HepG2 (cell line): ENCODE data around the gene BOD1L1.

Experiments
- RXRA ChIP-seq: sonication (generic); formaldehyde crosslinking; IDR thresholded peaks from 2 replicates; pipeline ENCODE4 v1.5.1; 2020; ENCODE audit warnings: missing genetic modification reagents
- ZNF549 ChIP-seq: sonication (generic); formaldehyde crosslinking; IDR thresholded peaks from 2 replicates; pipeline ENCODE4 v1.5.0; 2020; ENCODE audit warnings: missing genetic modification reagents
- ZSCAN12 ChIP-seq: sonication (generic); formaldehyde crosslinking; IDR thresholded peaks from 2 replicates; pipeline ENCODE4 v1.9.0; 2021; ENCODE audit warnings: mild to moderate bottlenecking, missing genetic modification reagents
- TF ChIP-seq, protein P1 (sequence below), 2 experiments: sonication (generic) in 1 of 2; formaldehyde crosslinking in 1 of 2; IDR thresholded peaks; 2 replicates each; pipeline versions ENCODE4 v1.4.0 to v1.6.1; 2018 to 2020; ENCODE audit warnings: missing genetic modification reagents in 2 of 2, borderline replicate concordance in 1 of 2, low read depth in 1 of 2, mild to moderate bottlenecking in 1 of 2, missing biosample characterization in 1 of 2

DNA sequence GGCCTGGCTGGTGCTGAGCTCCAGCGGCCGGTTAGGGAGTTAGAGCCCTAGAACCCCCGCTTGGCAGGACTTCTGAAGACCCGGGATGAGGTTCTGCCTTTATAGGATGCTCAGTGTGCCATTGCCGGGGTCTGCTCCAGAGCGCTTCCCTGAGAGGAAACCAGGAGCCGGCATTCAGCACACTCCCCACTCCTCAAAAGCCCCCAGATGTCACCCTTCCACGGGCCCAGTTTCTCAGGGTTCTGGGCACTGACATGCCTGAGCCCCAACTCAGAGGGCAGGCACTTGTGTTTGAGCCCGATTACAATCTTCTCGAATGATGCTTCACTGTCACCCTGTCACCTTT is 89.7 kb downstream of the BOD1L1 start:
- no peak for TF ChIP-seq ZSCAN12
- no peak for TF ChIP-seq ZNF549 (CRISPR knock-in tag)
- TF ChIP-seq, protein P1, sequence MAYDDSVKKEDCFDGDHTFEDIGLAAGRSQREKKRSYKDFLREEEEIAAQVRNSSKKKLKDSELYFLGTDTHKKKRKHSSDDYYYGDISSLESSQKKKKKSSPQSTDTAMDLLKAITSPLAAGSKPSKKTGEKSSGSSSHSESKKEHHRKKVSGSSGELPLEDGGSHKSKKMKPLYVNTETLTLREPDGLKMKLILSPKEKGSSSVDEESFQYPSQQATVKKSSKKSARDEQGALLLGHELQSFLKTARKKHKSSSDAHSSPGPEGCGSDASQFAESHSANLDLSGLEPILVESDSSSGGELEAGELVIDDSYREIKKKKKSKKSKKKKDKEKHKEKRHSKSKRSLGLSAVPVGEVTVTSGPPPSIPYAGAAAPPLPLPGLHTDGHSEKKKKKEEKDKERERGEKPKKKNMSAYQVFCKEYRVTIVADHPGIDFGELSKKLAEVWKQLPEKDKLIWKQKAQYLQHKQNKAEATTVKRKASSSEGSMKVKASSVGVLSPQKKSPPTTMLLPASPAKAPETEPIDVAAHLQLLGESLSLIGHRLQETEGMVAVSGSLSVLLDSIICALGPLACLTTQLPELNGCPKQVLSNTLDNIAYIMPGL (CRISPR knock-in tag; IDR thresholded peaks at IDR 0.05; ENCODE audit: borderline replicate concordance in 1 of 2, low read depth in 1 of 2): no peak
- TF ChIP-seq RXRA (CRISPR knock-in tag): no peak
